GM18907 (cell line): ENCODE results near the gene AGPAT4.

ENCODE experiments used
- ATAC-seq: cut with Tn5 transposase; IDR thresholded peaks from one replicate; pipeline ENCODE4 v1.9.1; 2021; ENCODE audit warnings: mild to moderate bottlenecking, moderate library complexity; ENCODE audit not compliant: unreplicated experiment

Gene AGPAT4

DNA sequence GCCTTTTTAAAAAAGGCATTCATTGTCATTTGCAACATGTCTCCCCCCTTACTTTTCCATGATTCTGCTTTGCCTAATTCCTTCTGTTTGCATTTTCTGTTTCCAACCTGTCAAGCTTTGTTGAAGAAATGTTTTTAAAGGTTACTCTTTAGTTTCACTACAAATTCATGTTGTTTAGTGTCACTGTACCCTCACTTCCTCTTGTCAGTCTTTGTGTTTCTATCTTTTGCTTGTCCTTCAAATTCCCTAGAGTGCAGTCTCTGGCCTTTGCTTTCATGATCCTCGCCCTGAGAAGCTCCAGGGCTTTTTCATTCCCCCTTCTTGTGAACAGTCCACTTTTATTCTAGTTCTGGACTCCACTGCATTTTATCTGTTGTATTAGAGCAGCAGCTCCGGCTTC lies 191.6 kb downstream of the AGPAT4 start:
- ATAC-seq: no peak

GRCh38 chr6:161080263-161080970 lies 193.4 kb downstream of the AGPAT4 start:
- ATAC-seq: no peak
